ENCODE results near the gene GRB10.

DNA sequence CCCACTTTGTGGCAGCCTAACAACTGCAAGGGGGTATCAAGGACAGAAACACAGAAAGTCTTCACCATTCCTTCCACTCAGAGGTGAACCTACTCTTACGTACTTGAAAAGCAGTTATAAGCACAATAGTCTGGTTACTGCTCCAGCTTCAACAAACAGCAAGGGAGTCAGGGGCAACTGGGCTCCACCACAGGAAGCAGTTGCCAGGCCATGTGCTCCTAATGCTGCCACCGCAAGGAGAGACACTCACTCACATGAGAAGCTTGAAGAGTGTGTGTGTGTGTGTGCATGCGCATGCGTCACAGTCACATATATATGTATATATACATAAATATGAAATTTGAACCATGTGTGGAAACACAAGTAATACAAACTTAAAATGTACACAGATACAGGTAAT is 65.5 kb downstream of the GRB10 start:
- TF ChIP-seq, protein P1, sequence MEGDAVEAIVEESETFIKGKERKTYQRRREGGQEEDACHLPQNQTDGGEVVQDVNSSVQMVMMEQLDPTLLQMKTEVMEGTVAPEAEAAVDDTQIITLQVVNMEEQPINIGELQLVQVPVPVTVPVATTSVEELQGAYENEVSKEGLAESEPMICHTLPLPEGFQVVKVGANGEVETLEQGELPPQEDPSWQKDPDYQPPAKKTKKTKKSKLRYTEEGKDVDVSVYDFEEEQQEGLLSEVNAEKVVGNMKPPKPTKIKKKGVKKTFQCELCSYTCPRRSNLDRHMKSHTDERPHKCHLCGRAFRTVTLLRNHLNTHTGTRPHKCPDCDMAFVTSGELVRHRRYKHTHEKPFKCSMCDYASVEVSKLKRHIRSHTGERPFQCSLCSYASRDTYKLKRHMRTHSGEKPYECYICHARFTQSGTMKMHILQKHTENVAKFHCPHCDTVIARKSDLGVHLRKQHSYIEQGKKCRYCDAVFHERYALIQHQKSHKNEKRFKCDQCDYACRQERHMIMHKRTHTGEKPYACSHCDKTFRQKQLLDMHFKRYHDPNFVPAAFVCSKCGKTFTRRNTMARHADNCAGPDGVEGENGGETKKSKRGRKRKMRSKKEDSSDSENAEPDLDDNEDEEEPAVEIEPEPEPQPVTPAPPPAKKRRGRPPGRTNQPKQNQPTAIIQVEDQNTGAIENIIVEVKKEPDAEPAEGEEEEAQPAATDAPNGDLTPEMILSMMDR (IDR thresholded peaks at IDR 0.05 in 4 of 5, conservative IDR thresholded peaks at IDR 0.05 in 1 of 5), result no peak
- no peak for TF ChIP-seq POLR2A (IDR thresholded peaks at IDR 0.05)
